Ovary (tissue), 3 donors: ENCODE results near the gene SMOC2.

Source experiments
- CTCF ChIP-seq, 3 donors: fragments of 450-650 bp in 2 of 3; fragments of 200-600 bp in 1 of 3; IDR thresholded peaks; one replicate each; pipeline versions ENCODE4 v1.5.1 to v1.8.0; 2016 to 2022; ENCODE audit warnings: antibody characterized with exemption in 3 of 3, mild to moderate bottlenecking in 1 of 3
- EP300 ChIP-seq: sonication (generic); formaldehyde crosslinking; IDR thresholded peaks from one replicate; pipeline ENCODE4 v1.6.1; 2017; ENCODE audit warnings: antibody characterized with exemption
- POLR2A ChIP-seq: fragments of 450-650 bp; IDR thresholded peaks from one replicate; pipeline ENCODE4 v1.6.1; 2017; ENCODE audit warnings: antibody characterized with exemption, mild to moderate bottlenecking, moderate library complexity
- donor health status: DM: no; HTN: no; CAD: no.

- TF ChIP-seq CTCF (IDR thresholded peaks at IDR 0.05) = no peak
- TF ChIP-seq EP300 = no peak
- no peak for TF ChIP-seq POLR2A
These were observed 2.0 kb upstream of the SMOC2 start for GRCh38 chr6:168438783-168439520.
